Measurements from ENCODE around the gene GCN1.

DNA sequence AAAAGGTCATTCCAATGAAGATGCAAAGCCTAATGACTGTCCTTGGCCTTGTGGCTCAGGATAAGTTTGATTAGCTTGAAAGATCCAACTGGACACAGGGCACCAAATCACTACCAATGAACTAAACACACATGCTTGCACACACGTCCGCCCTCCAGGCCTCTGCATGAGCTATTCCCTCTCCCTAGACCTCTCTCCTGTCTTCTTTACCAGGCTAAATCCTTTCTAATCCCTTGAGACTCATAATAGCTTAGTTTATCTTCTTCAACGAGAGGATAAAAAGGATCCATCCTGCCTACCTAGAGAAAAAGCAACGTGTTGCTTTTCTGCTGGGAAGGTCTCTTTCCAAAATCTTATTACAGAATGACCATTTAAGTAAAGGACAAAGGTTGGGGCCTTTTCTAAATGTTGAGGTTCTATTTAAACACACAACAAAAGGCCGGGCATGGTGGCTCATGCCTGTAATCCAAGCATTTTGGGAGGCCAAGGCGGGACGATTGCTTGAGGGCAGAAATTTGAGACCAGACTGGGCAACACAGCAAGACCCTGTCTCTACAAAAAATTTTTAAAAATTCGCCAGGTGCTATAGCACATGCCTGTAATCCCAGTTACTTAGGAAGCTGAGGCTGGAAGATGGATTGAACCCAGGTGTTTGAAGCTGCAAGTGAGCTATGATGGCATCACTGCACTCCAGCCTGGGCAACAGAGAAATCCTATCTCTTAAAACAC lies 48.6 kb upstream of the GCN1 start:
- TF ChIP-seq, protein P1, sequence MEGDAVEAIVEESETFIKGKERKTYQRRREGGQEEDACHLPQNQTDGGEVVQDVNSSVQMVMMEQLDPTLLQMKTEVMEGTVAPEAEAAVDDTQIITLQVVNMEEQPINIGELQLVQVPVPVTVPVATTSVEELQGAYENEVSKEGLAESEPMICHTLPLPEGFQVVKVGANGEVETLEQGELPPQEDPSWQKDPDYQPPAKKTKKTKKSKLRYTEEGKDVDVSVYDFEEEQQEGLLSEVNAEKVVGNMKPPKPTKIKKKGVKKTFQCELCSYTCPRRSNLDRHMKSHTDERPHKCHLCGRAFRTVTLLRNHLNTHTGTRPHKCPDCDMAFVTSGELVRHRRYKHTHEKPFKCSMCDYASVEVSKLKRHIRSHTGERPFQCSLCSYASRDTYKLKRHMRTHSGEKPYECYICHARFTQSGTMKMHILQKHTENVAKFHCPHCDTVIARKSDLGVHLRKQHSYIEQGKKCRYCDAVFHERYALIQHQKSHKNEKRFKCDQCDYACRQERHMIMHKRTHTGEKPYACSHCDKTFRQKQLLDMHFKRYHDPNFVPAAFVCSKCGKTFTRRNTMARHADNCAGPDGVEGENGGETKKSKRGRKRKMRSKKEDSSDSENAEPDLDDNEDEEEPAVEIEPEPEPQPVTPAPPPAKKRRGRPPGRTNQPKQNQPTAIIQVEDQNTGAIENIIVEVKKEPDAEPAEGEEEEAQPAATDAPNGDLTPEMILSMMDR (IDR thresholded peaks at IDR 0.05; ENCODE audit: extremely low read depth in 1 of 2, insufficient read depth in 1 of 2, low read depth in 1 of 2, low read length in 2 of 2), result no peak
- TF ChIP-seq POLR2A (IDR thresholded peaks at IDR 0.05; ENCODE audit: low read depth, low read length) (no peak), POLR2AphosphoS5 (IDR thresholded peaks at IDR 0.05; ENCODE audit: insufficient read depth, low read depth, low read length) (no peak), JUN (IDR thresholded peaks at IDR 0.05; ENCODE audit: borderline replicate concordance, insufficient read depth, insufficient read length, low read depth) (no peak), MYC (IDR thresholded peaks at IDR 0.05; ENCODE audit: low read depth, low read length) (no peak), EZH2 (IDR thresholded peaks at IDR 0.05; ENCODE audit: borderline replicate concordance, low read depth, low read length, severe bottlenecking) (no peak)

Data from endothelial cell of umbilical vein (primary cell).